SU-DHL-6 (cell line): ENCODE data around the gene CAPN13.

ENCODE experiments used
- CTCF ChIP-seq: fragments of 200-600 bp; sonication (generic); IDR thresholded peaks from one replicate; pipeline ENCODE4 v1.5.1; 2017; ENCODE audit warnings: antibody characterized with exemption, mild to moderate bottlenecking, low read length, moderate library complexity; ENCODE audit not compliant: insufficient read depth, poor library complexity, severe bottlenecking
- EZH2phosphoT487 ChIP-seq: fragments of 200-600 bp; sonication (generic), shearing (Covaris generic); conservative IDR thresholded peaks from 2 replicates; pipeline ENCODE4 v1.6.1; 2018; ENCODE audit warnings: mild to moderate bottlenecking, antibody characterized with exemption, low read length, moderate library complexity, mixed read lengths

- TF ChIP-seq CTCF (no peak), EZH2phosphoT487 (no peak)
Measured at GRCh38 chr2:30772021-30772705, 35.1 kb downstream of the CAPN13 start.
